Esophagus mucosa (tissue), 1 donor: ENCODE data around the gene AANAT. TPM values are rescaled to one million over a fixed set of nuclear protein-coding genes. Genes with fewer than 3 reads are reported as not detected.

Experiments
- ATAC-seq: fragments of 200-7000 bp; cut with Tn5 transposase; one replicate; pipeline ENCODE4 v1.9.1; 2020
- total RNA-seq: library from RNA; stranded (reverse); gene quantifications from one replicate; pipeline ENCODE4 v1.2.4, GENCODE V29; 2023
- donor health status: DM: yes; HTN: yes; CAD: no.

The AANAT gene
- total RNA-seq, 1 donor from 2014 or later: not detected

DNA sequence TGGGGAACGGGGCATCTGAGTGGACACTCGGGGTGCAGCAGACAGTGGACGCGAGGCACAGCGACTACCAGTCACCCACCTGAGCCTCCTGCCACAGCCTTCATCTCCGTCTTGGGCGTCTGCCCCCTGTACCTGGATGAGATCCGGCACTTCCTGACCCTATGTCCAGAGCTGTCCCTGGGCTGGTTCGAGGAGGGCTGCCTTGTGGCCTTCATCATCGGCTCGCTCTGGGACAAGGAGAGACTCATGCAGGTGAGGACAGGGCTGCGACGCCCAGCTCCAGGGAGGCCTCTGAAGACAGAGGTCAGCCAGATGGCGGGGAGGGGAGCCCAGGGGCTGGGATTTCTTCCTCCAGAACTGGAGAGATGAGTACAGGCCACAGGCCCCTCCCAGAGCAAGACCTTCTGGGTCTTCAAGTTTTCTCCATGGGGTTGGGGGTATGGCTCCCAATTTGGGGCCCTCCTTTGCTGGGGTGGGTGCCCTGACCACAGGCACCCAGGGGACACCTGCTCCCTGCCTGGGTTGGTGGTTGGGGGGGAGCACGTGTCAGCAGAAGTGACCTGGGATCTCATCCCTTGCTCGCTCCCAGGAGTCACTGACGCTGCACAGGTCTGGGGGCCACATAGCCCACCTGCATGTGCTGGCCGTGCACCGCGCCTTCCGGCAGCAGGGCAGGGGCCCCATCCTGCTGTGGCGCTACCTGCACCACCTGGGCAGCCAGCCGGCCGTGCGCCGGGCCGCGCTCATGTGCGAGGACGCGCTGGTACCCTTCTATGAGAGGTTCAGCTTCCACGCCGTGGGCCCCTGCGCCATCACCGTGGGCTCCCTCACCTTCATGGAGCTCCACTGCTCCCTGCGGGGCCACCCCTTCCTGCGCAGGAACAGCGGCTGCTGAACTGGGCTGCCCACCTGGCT is 1.9 kb downstream of the AANAT start:
- no peak for ATAC-seq

DNA sequence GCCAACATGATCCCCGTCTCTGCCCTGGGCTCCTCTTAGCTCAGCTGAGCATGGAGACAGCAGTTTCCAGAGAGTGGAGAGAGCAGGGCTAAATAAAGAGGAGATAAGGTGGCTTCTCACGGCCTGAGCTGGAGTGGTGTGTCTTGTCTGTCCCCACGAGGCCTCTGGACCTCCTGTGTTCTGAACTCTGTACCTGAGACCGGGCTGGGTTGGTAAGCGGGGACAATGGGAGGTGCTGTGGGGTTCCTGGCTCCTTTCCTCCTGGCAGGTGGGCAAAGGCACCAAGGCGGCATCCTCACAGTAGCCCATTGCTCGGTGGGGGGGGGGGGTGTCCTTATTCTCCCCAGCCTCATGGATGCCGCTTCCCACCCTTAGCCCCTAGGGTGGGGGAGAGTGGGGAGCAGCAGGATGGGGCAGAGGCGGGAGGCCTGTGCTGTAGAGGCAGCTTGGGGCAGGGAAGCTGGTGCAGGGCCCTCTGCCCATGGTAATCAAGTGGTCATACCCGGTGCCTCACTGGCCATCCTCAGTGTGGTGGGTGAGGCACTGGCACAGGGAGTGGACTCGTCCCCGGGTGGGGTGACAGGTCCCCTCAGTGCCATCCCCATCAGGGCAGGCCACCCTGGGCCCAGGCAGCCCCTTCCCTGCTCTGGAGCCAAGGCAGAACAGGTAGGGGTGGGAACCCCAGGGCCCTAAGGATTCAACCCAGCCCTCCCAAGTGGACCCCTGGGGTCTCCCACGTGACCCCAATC is 2.8 kb downstream of the AANAT start:
- ATAC-seq: no peak

DNA sequence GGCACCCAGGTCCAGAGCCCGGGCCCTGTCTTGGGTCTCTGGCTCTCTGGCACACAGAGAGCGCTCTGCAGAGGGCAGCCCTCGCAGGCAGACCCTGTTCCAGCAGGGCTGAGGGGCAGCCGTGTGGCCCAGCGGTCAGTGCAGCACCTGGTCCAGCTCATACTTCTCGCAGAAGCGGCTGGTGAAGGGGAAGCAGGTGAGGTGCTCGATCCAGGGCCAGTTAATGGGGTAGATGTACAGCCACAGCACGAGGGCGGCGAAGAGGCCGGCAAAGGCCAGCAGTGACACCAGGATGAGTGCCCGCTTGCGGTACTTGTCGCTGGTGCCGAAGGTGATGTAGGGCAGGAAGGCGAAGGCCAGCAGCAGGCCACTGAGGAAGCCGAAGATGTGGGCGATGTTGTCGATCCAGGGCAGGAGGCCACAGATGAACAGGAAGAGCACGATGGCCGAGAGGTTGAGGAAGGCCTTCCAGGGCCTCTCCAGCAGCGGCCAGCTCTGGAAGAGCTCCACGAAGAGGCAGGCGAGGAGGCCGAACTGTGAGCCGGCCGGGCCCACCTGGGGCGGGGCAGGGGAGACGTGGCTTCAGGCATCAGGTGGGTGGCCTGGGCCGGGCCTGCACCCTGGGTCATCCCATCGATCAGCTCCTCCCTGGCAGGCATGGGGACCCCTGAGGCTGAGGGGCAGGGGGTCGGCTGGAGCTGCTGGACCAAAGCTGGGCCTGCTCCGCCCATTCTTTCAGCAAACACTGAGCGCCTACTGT is 4.3 kb downstream of the AANAT start:
- no peak for ATAC-seq

DNA sequence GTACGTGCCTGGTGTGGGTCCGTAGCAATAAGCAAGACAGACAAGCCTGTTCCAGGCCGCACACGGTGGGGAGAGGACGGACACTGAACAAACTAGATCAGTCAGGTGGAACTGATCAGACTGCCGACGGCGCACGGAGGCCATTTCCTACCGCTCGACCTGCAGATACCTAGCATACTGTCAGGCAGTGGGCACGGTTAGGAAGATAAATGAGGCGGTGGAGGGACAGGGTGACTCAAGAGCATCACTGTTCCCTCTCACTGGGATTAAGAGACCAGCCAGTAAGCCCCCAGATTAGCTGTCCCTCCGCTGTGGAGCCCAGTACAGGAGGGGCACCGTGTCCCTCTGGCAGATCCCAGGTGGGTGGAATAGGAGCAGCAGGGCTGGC is 4.8 kb downstream of the AANAT start:
- ATAC-seq: no peak

DNA sequence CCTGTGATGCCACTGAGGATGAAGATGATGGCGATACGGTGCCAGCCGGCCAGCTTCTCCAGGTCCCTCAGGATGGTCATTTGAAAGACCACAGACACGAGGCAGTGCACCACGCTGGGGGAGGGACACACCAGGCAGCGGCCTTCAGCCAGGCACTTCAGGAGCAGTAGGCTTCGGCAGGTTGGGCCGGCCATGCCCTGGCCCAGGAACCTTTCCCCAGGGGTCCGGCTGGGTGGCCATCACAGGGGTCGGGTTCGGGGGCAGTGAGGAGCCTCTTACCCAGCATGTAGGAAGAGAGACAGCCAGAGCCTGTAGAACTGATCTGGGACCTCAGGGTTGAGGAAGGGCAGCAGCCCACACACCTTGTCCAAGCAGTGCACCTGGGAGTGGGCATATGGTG is 5.3 kb downstream of the AANAT start:
- ATAC-seq: no peak

DNA sequence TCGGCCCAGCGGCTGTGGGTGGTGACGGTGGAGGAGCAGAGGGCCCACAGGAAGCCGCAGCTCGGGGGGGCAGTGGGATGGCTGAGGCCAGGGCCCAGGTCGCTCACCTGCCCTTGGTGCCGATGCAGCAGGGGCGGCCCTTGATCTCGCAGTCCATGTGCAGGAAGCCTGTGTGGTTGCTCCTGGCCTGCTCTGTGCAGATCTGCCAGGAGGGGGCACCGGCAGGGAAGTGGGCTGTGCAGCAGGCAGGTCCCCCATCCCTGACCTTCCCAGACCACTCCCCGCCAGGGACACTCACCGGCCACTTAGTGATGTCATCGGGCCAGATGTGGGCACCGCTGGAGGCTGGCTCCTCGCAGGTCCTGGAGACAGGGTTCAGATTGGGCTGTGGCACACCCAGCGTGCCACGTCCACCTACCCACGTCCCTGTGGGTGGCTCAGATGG is 6.2 kb downstream of the AANAT start:
- ATAC-seq: no peak

DNA sequence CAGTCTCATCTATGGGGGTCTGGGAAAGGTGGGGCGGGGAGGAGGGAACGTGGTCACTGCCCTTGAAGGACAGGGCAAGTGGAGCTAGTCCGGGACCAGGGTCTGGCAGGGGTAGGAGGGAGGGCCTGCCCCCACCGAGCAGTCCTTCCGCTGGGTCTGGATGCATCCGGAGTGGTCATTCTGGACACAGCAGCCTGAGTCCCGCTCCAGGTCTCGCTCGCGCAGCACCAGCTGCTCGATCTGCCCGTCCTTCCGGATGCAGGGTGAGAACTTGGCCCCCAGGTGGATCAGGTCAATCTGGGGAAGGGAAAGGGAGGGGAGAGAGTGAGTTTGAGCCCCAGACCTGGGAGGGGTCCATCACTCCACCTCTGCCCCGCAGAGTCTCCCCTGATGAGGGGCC is 6.8 kb downstream of the AANAT start:
- no peak for ATAC-seq

DNA sequence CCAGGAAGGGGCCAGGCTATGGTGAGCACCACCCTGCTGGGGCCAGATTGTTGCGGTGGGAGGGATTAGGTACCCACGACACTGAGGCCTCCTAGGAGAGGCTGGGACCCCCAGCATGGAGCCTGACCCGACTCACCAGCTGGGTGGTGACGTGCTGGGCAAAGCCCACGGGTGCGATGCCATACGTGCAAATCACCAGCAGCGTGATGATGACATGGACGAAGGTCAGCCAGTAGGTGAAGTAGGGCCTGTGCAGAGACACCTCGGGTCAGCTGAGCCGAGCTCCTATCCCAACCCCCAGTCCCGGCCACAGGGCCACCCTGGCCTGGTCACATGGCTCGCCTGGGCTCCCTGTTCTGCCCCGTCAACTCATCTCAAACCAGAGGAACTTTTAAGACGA is 7.5 kb downstream of the AANAT start:
- ATAC-seq: no peak

DNA sequence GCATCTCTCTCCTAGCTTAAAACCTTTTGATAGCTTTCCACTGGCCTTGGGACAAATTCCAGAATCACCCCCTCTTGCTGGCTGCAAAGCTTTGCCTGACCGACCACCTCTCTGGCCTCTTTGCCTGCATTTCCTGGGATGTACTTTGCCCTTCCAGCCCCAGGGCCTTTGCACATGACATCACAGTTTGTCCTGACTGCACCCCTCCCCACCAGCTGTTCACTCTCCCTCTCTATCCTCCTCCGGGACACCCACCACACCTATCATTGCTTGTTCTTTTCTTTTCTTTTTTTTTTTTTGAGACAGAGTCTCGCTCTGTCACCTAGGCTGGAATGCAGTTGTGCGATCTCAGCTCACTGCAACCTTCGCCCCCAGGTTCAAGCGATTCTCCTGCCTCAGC is 7.9 kb downstream of the AANAT start:
- no peak for ATAC-seq

DNA sequence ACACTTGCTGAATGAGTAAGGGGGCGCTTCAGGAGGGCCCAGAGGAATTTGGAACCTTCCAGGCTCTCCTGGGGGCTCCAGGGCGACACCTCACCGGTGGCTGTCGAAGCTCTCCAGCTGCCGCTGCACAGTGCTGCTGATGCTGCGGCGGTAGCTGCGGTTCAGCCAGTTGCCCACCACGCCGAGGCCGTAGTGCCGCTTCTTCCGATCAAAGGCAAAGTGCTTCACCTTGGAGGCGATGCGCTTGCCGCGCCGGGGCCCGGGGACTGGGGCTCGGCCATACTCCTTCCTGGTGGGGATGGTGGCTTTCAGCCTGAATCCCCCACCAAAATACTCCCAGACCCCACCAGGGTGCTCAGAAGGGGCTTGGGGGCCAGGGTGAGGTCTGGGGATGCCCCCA is 9.3 kb downstream of the AANAT start:
- no peak for ATAC-seq

DNA sequence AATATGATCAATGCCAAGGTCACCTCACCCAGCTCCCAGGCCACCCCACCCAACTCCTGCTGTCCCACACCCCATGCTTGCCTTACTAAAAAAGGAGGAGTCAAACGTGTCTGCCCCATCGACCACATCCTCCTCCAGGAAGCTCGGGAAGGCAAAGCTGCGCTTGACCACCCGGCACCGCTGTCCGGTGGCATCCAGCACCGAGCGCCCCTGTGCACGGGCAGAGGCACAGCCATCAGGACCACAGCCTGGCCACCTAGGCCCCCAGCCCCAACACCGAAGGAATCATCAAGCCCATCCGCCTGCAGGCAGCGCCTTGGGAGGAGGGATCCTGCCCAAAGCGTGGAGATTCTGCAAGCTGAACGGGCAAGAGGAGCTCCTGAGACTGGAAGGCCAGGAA is 10.2 kb downstream of the AANAT start:
- no peak for ATAC-seq

DNA sequence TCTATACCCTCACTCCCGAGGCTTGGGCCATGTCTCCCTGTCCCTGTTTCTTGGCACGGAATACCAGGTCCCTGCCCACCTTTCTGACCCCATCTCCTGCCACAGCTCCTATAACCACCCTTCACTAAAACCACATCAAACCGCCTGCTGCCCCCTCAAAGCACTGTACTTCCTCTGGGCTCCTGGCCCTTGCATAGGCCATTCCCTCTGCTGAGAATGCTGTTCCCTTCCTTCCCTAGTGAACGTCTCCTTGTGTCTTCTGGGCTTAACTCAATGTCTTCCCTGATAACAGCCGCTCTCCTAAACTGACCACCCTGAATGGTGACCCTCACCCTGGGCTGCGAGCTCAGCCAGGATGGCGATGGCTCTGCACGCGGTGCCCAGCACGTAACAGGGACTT is 10.7 kb downstream of the AANAT start:
- ATAC-seq: no peak

DNA sequence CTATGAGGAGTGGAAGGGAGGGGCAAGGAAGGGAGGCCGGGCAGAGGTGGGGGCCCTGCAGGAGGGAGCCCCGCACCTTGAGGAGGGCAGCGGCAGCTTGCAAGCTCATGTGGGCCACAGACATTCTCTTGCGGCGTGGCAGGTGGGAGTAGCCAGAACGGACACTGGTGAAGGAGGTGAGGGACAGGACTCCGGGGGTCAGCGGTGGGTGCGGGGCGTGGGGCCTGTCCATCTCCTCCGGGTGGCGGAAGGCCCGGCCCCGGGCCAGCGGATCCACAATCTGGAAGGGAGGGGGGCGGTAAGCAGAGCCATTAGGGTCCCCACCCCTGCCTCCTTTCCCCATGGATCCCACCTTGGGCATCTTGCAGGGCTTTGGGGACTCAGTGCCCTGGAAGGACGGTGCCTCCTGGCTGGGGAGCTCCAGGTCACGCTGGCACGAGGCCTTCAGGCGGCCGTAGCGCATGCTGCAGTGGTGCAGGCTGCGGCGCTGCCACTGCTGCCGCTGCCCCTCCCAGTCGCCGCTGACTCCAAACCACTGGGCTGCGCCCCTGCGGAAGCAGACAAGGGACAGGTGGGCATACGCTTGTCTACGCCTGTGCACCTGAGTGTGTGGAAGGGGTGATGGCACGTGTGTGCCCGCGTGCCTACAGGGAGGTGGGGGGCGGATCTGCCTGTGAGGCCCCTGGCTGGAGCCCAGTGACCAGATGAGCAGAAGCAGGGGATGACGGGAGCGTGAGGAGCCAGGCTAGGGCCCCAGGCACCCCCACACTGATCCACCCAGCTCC is 11.5 kb downstream of the AANAT start:
- peak; percentile 3 for ATAC-seq

DNA sequence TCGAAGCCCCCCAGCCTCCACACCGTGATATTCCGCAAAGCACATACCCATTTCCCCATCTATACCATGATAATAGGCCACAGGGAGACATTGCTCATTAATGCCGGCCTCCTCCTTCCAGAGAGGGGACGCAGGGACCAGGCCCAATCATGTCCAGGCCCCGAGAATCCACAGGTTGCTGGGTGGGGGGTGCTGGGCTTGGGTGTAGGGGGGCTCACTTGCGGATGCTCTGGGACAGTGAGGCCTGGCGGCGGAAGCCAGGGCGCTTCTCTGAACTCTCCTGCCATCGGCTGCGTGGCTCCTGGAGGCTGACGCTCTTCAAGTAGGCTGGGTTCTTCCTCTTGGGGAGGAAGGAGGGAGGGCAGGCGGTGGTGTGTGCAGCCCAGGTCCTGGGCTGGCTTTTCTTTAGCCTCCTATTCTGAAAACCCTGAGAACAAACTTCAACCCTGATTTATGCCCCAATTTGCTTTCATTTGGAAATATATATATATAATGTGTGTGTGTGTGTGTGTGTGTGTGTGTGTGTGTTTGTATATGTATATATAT is 12.2 kb downstream of the AANAT start:
- no peak for ATAC-seq

DNA sequence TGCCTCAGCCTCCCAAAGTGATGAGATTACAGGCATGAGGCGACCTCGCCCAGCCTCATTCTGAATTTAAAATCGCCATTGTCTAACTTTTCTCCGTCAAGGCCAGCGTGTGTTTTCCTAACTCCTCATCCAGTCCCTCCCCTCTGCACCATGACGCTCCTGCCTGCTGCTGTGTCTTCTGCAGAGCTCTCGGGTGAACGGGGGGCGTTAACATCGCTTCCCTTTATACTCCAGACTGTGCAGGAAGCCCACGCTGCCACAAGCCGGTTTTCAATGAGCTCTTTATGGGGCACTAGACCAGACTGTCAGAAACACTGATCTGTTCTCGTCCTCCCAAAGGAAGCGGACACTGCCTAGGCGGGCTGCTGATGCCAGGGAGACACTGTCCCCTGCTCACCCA is 13.2 kb downstream of the AANAT start:
- ATAC-seq: no peak

DNA sequence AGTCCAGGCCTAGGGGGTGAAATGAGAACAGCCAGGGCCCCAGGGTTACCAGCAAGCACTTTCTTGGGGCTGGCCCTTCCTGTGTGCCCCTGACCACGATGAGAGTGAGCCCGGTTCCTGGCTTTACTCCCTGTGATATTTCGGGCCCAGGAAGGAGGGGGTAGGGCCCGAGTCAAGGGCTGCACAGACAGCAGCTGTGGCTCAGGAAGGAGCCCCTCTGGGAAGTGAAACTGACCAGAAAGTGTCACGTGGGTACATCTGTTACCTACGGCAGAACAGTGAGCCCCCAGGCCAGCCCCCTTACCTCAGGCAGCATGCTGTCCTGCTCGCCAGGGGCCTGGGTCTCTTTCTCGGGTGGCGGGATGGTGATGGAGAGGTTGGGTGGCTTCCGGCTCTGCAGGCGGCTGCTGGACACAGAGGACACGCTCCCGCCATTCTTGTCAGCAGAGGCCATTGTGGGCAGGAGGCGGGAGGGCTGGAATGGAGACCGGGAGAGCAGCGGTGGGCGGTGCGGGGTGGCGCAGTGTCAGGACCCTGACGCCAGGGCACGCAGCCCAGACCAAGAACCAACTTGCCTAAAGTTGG is 13.8 kb downstream of the AANAT start:
- ATAC-seq: peak; percentile 17

DNA sequence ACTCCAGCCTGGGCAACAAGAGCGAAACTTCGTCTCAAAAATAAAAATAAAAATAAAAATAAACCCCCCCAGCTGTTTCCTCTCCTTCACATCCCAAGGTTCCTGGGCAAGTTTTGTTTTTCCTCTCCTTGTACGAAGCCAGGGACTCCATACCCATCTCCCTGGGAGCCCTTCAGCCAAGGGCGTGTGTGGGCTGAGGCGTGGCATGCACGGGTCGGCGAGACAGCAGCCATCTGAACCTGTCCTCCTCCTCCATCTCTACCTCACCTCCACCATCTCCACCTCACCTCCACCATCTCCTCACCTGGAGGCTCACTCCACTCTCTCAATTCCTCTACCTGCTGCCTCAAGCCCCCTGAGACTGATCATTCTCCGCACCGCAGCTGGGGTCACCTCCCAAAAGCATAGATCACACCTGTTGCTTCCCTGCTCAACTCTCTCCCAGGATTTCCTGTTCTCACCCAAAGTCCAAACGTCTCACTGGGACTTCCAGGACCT is 16.9 kb downstream of the AANAT start:
- ATAC-seq: peak; percentile 16

DNA sequence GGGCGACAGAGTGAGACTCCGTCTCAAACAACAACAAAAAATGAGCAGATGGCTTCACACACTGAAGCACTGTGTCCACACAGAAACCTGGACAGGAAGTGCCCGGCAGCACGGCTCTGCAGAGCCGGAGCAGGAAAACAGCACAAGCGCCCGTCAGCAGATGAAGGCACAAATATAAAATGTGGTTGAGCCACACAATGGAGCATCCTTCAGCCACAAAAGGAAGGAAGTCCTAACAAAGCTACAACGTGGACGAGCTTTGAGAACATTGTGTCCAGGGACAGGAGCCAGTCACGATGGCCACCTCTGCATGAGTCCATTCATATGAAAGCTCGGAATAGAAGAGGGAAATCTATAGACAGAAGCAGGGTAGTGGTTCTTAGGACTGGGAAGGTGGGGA is 18.2 kb downstream of the AANAT start:
- no peak for ATAC-seq

DNA sequence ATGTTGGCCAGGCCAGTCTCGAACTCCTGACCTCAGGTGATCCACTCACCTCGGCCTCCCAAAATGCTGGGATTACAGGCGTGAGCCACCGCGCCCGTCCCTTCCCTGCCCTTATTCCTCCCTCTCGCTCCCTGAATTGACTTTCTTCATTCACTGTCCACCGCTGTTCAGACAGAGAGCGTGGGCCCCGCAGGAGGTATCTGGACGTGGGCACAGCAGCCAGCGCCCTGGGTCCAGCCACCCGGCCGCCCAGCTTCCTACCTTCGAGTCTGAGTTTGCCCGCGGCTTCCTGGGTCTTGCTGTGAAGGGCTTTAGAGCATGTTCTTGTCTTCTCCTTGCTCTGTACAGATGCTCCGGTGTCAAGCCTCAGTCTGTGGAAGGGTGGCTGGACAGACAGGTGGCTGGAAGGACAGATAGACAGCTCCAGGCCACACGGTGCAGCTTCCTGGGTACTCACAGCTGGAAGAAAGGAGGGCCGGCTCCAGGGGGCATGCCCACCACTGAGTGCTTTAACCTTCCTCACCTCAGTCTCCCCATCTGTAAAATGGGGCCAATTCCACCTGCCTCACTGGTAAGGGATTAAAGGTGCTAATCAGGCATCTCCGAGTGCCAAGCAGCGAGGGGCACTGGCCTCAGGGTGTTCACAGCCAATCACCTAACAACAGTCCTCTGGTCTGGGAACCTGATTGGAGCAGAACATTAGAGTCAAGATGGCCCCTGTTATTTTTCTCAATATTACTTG is 20.2 kb downstream of the AANAT start:
- no peak for ATAC-seq

DNA sequence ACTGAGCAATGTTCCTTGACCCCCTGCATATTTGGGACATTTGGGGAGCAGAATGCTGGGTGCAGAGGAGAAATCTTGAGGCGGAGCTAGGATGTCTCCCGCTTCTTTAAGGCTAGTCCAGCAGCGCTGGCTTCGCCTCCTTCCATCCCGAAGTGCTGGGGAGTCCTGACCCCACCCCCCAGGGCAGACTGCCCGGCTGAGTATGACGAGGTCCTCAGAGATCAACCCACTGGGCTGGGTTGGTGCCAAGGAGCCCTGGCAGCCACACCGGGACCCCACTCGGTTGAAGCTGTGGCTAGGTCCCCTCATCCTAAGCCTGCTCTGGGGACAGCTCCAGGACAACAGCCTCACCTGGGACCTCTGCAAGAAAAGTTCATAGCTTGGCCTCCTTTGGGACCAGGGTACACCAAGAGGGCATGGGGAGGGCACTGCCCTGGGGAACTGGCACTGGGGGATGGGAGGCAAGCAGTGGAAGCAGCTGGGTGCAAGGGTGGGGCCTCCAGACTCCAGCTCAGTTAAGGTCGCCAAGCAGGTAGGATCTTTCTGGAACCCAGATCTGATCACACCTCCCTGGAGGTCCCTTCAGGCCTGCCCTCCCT is 22.8 kb downstream of the AANAT start:
- ATAC-seq: peak; percentile 42
